ENCODE measurements around the gene MPC1.
"Not testable (repeated sequence)": the region's sequence is repeated elsewhere in the genome, so short reads cannot be mapped to it uniquely, and the experiment has no call there.

GRCh38 chr6:166344921-166345320 lies 37.8 kb downstream of the MPC1 start:
- not testable (repeated sequence) for TF ChIP-seq CTCF (IDR thresholded peaks at IDR 0.05; ENCODE audit: extremely low read depth in 1 of 2, insufficient read depth in 1 of 2, low read depth in 1 of 2, low read length in 2 of 2); POLR2A (IDR thresholded peaks at IDR 0.05; ENCODE audit: low read depth, low read length)
